ENCODE data around the gene ALDH5A1. TPM values are rescaled to one million over a fixed set of nuclear protein-coding genes. Genes with fewer than 3 reads are reported as not detected.

ALDH5A1 gene
- total RNA-seq, 1 donor from 2014 or later = 0.53 TPM

DNA sequence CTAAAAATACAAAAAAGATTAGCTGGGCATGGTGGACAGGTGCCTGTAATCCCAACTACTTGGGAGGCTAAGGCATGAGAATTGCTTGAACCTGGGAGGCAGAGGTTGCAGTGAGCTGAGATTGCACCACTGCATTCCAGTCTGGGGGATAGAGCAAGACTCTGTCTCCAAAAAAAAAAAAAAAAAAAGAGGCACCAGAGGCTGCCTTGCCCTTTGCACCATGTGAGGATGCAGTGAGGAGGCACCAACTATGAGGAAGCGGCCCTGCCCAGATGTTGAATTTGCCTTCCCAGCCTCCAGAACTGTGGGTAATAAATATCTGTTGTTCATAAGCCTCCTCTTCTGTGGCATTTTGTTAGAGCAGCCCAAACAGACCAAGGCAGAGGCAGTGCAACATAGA, 54.4 kb downstream of the ALDH5A1 start:
- FAIRE-seq = no peak

DNA sequence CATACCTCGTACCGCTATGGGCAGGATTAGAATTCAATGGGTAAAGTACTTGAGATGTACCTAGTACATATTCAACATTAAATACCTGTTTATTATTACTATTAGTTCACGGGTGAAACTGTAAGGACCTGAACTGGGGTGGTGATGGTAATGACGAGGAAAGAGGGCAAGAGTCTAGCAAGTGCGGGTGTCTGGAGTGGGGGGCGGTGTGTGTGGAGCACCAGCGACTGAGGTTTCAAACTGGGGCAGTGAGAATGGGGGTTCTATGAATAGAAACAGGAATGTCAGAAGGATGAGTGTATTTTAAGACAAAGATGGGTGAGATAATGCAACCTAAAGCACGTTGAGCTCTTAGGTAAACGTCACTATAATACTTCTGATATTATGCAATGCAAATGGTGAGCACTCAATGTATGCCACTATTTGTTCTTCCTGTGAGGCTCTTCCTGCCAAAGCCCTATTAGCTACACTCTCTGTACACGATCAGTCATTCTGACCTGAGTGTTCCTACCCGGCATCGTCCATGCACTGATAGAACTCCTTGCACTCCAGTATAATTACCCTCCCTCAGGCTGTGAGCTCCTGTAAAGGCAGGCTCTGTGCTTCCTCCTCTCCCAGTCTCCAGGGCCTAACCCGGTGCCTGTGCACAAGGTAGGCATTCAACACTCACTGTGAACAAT, 55.0 kb downstream of the ALDH5A1 start:
- H3K36me3 ChIP-seq (ENCODE audit: control insufficient read depth, insufficient read depth, low read length) = no peaks in the 10 kb centered on the region
- FAIRE-seq (no peak), DNase-seq (ENCODE audit: low read depth) (peak; percentile 32)
- H3K4me3 ChIP-seq (ENCODE audit: low read depth, low read length) = no peak overlapping the region
- no peak for TF ChIP-seq CTCF (IDR thresholded peaks at IDR 0.05; ENCODE audit: insufficient read depth, low read length, severe bottlenecking)
- H3K27me3 ChIP-seq (ENCODE audit: control insufficient read depth, insufficient read depth, low read length) = no peaks in the 10 kb centered on the region

More for the DNA sequence above, 54.4 kb downstream of the ALDH5A1 start:
- no peak for TF ChIP-seq CTCF (IDR thresholded peaks at IDR 0.05; ENCODE audit: insufficient read depth, low read length, severe bottlenecking)
- Histone ChIP-seq H3K27me3 (ENCODE audit: control insufficient read depth, insufficient read depth, low read length) (no peaks in the 10 kb centered on the region), H3K4me3 (ENCODE audit: low read depth, low read length) (no peak overlapping the region), H3K36me3 (ENCODE audit: control insufficient read depth, insufficient read depth, low read length) (no peaks in the 10 kb centered on the region)
- no peak for DNase-seq (ENCODE audit: low read depth)

GRCh38 chr6:24551139-24551538, 56.4 kb downstream of the ALDH5A1 start:
- no peaks in the 10 kb centered on the region for H3K27me3 ChIP-seq (ENCODE audit: control insufficient read depth, insufficient read depth, low read length)
- no peaks in the 10 kb centered on the region for H3K36me3 ChIP-seq (ENCODE audit: control insufficient read depth, insufficient read depth, low read length)
- TF ChIP-seq CTCF (IDR thresholded peaks at IDR 0.05; ENCODE audit: insufficient read depth, low read length, severe bottlenecking) = no peak
- DNase-seq (ENCODE audit: low read depth) = no peak
- no peak for FAIRE-seq
- H3K4me3 ChIP-seq (ENCODE audit: low read depth, low read length) = no peak overlapping the region

DNA sequence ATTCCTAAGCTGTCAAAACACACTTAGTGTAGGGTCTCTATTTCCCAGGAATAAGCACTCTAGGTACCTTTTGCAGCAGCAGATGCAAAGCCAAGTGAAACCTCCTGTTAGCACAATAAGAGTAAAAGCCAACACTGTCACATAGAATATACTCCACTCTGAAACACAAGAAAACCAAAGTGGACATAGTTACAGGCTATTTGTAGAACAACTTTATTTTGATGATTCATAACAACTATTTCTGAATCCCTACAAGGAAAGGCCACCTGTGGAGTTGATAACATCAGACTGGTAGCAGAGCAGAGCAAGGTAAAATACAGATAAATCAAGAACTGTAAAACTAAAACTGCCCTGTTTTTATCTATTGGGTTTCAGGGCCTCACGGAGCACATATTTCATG, 59.7 kb downstream of the ALDH5A1 start:
- FAIRE-seq (no peak), DNase-seq (ENCODE audit: low read depth) (no peak)
- Histone ChIP-seq H3K4me3 (ENCODE audit: low read depth, low read length) (no peak overlapping the region), H3K36me3 (ENCODE audit: control insufficient read depth, insufficient read depth, low read length) (no peaks in the 10 kb centered on the region), H3K27me3 (ENCODE audit: control insufficient read depth, insufficient read depth, low read length) (no peaks in the 10 kb centered on the region)
- no peak for TF ChIP-seq CTCF (IDR thresholded peaks at IDR 0.05; ENCODE audit: insufficient read depth, low read length, severe bottlenecking)

- Histone ChIP-seq H3K36me3 (ENCODE audit: control insufficient read depth, insufficient read depth, low read length) (no peaks in the 10 kb centered on the region), H3K4me3 (ENCODE audit: low read depth, low read length) (no peak overlapping the region), H3K27me3 (ENCODE audit: control insufficient read depth, insufficient read depth, low read length) (no peaks in the 10 kb centered on the region)
- no peak for DNase-seq (ENCODE audit: low read depth)
- FAIRE-seq = no peak
- TF ChIP-seq CTCF (IDR thresholded peaks at IDR 0.05; ENCODE audit: insufficient read depth, low read length, severe bottlenecking) = no peak
These were observed 63.7 kb downstream of the ALDH5A1 start for GRCh38 chr6:24558516-24558915.

DNA sequence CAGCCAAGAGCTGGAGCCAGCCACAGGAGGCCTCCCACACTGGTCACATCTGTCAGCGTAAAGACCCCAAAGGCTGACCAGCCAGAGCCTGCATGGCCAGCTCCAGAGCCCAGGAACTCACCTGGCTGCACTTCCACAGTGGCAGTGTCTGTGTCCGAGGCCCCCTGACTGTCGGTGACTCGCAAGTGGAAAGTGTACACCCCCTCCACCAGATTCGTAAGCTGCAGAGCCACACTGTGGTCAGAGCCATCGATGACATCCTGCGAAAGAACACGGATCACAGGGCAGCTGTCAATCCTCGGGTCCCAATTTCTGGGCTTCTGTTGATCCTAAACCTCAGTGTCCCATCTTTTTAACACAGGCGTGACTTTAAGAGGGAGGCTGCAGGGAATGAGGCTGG, 69.3 kb downstream of the ALDH5A1 start:
- TF ChIP-seq CTCF (IDR thresholded peaks at IDR 0.05; ENCODE audit: insufficient read depth, low read length, severe bottlenecking) = no peak
- Histone ChIP-seq H3K4me3 (ENCODE audit: low read depth, low read length) (no peak overlapping the region), H3K27me3 (ENCODE audit: control insufficient read depth, insufficient read depth, low read length) (no peaks in the 10 kb centered on the region), H3K36me3 (ENCODE audit: control insufficient read depth, insufficient read depth, low read length) (no peaks in the 10 kb centered on the region)
- FAIRE-seq (no peak), DNase-seq (ENCODE audit: low read depth) (no peak)

Measured in bronchial epithelial cell (primary cell).